Measurements from ENCODE around the gene MED26.

GRCh38 chr19:16668176-16668575 is 40.2 kb upstream of the MED26 start:
- TF ChIP-seq CTCF (IDR thresholded peaks at IDR 0.05) = no peak
- TF ChIP-seq POLR2AphosphoS5 (IDR thresholded peaks at IDR 0.05) = no peak
